ENCODE measurements around the gene SIDT1.

GRCh38 chr3:113485161-113485609, 47.2 kb upstream of the SIDT1 start:
- TF ChIP-seq CTCF (IDR thresholded peaks at IDR 0.05) = no peak
- no peak for TF ChIP-seq EP300 (IDR thresholded peaks at IDR 0.05)
- TF ChIP-seq POLR2A (IDR thresholded peaks at IDR 0.05) = no peak

All from stomach (tissue), 4 donors.